Colonic mucosa (tissue), 4 donors: Measurements from ENCODE around the gene CHI3L1. TPM values are rescaled to one million over a fixed set of nuclear protein-coding genes. Genes with fewer than 3 reads are reported as not detected.
A peak's percentile ranks its signal among the peaks of the same experiment; 100 is the strongest.

Source experiments
- DNase-seq: peaks from one replicate; pipeline ENCODE4 v3.0.0-alpha.2; 2020
- H3K27ac ChIP-seq: fragments of 200-600 bp; one replicate; pipeline ENCODE4 v1.8.0; 2021
- H3K27me3 ChIP-seq: fragments of 200-600 bp; one replicate; pipeline ENCODE4 v1.8.0; 2021
- H3K36me3 ChIP-seq: fragments of 200-600 bp; one replicate; pipeline ENCODE4 v1.8.0; 2021
- H3K4me1 ChIP-seq: fragments of 200-600 bp; one replicate; pipeline ENCODE4 v1.8.0; 2021; ENCODE audit warnings: mild to moderate bottlenecking
- H3K4me3 ChIP-seq: fragments of 200-600 bp; one replicate; pipeline ENCODE4 v1.8.0; 2021
- H3K9ac ChIP-seq, 2 donors: one replicate each; pipeline ENCODE4 v1.7.0; 2013; ENCODE audit warnings: control low read depth in 2 of 2, low read depth in 2 of 2, low read length in 2 of 2
- H3K9me3 ChIP-seq: fragments of 200-600 bp; one replicate; pipeline ENCODE4 v1.8.0; 2021
- CTCF ChIP-seq: fragments of 200-600 bp; IDR thresholded peaks from one replicate; pipeline ENCODE4 v1.8.0; 2022; ENCODE audit warnings: antibody characterized with exemption, mild to moderate bottlenecking
- intact Hi-C: fragments of 100-400 bp; cut with DNase I; formaldehyde crosslinking; loops from one replicate; pipeline ENCODE4 v1.14.1; 2022
- total RNA-seq, 2 donors: library from RNA; stranded (reverse); fragmentation: NEBNext Ultra II Directional in 1 of 2; extraction: Animal tissue kit (Norgen Biotek cat#: 25700) in 1 of 2; gene quantifications; one replicate each; pipeline ENCODE4 v1.2.1, GENCODE V29; 2021
- donor health status: healthy.
- donor health status: DM: no; HTN: no; CAD: no.
- donor health status: DM: no; HTN: no; CAD: no.

CHI3L1 gene
- total RNA-seq, 2 donors from 2014 or later = 0.61 to 1.3 TPM

GRCh38 chr1:203206129-203206687 lies 19.7 kb upstream of the CHI3L1 start:
- no peaks in the 10 kb centered on the region for H3K36me3 ChIP-seq
- H3K4me3 ChIP-seq = no peak overlapping the region
- no peak for TF ChIP-seq CTCF
- H3K27ac ChIP-seq = no peak overlapping the region
- no peaks in the 10 kb centered on the region for H3K9me3 ChIP-seq
- DNase-seq = no peak
- no peaks in the 10 kb centered on the region for H3K27me3 ChIP-seq
- H3K9ac ChIP-seq = no peak overlapping the region
- intact Hi-C loops = no loop called here
- H3K4me1 ChIP-seq = no peaks in the 10 kb centered on the region

GRCh38 chr1:203204756-203205155 lies 18.3 kb upstream of the CHI3L1 start:
- Histone ChIP-seq H3K9ac (no peak overlapping the region), H3K36me3 (no peaks in the 10 kb centered on the region), H3K4me1 (no peaks in the 10 kb centered on the region), H3K27me3 (no peaks in the 10 kb centered on the region), H3K27ac (no peak overlapping the region), H3K9me3 (no peaks in the 10 kb centered on the region), H3K4me3 (no peak overlapping the region)
- no peak for TF ChIP-seq CTCF
- intact Hi-C loops = no loop called here
- no peak for DNase-seq

GRCh38 chr1:203202431-203203245 lies 16.1 kb upstream of the CHI3L1 start:
- no peak for TF ChIP-seq CTCF
- DNase-seq = peak; percentile 49
- Histone ChIP-seq H3K27ac (peak overlapping the region; percentile 65), H3K4me1 (no peaks in the 10 kb centered on the region), H3K36me3 (no peaks in the 10 kb centered on the region), H3K4me3 (no peak overlapping the region), H3K27me3 (no peaks in the 10 kb centered on the region), H3K9ac (peak overlapping the region in 1 of 2 donors; percentile 7), H3K9me3 (no peaks in the 10 kb centered on the region)
- intact Hi-C loops = no loop called here

- Histone ChIP-seq H3K9me3 (no peaks in the 10 kb centered on the region), H3K4me1 (no peaks in the 10 kb centered on the region), H3K4me3 (no peak overlapping the region), H3K27me3 (no peaks in the 10 kb centered on the region), H3K36me3 (no peaks in the 10 kb centered on the region), H3K27ac (peak overlapping the region; percentile 40), H3K9ac (no peak overlapping the region)
- intact Hi-C loops = no loop called here
- no peak for DNase-seq
- no peak for TF ChIP-seq CTCF
Observed at GRCh38 chr1:203201516-203202205, 15.2 kb upstream of the CHI3L1 start.

GRCh38 chr1:203200916-203201315 lies 14.4 kb upstream of the CHI3L1 start:
- Histone ChIP-seq H3K9me3 (no peaks in the 10 kb centered on the region), H3K9ac (no peak overlapping the region), H3K27me3 (no peaks in the 10 kb centered on the region), H3K4me1 (no peaks in the 10 kb centered on the region), H3K36me3 (no peaks in the 10 kb centered on the region), H3K27ac (peak overlapping the region; percentile 42), H3K4me3 (no peak overlapping the region)
- intact Hi-C loops = no loop called here
- TF ChIP-seq CTCF = no peak
- DNase-seq = no peak
